Measurements from ENCODE around the gene CHKB.
A peak's percentile ranks its signal among the peaks of the same experiment; 100 is the strongest.

The CHKB gene

DNA sequence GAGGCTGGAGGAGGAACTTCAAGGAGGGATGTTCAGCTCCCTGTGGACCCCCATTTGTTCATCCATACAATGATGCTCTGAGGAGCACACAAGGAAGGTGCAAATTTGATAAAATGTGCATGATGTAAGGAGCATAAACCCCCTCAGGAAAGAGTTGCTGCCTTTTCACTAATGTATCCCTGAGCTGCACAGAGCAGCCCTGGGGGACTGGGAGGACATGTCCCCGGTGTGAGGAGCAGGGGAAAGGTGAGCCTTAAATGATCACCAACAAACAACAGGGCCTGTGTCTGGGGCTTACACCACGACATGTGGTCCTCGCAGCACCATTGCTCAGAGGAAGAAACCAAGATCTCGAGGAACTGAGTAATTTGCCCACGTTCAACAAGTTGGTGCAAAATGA lies 14.4 kb upstream of the CHKB start:
- no peak for DNase-seq

DNA sequence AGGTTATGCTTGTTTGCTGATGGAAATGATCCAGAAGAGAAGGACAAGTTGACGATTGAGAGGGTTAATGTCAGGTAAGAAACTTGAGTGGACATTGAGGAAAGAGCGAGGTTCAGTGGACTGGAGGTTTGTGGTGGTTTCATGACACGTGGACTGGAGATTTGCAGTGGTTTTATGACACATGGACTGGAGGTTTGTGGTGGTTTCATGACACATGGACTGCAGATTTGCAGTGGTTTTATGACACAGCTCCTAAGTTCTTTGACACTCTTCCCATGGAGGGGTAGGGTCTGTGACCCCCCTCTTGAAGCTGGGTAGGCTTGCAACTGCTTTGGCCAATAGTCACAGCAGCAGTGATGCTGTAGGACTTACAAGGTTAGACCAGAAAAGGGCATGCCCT lies 12.5 kb upstream of the CHKB start:
- no peak for DNase-seq

DNA sequence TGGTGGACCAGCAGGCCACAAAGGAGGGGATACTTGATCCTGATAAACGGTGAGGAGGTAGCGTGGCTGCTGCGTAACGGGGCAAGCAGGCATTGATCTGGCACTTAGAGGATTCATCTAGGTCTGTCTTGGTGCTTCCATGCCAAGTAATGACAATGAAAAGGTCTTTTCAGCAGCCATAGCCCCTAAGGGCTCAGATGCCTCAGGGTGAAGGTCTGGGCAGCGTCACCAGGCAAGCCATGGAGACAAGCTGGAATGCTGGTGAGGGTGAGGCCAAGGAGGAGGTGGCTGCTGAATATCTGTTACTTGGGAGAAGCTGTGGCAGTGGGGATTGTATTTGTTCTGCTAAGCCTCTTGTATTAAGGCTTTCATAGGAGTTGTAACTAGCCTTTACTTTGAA lies 4.8 kb upstream of the CHKB start:
- DNase-seq = no peak

DNA sequence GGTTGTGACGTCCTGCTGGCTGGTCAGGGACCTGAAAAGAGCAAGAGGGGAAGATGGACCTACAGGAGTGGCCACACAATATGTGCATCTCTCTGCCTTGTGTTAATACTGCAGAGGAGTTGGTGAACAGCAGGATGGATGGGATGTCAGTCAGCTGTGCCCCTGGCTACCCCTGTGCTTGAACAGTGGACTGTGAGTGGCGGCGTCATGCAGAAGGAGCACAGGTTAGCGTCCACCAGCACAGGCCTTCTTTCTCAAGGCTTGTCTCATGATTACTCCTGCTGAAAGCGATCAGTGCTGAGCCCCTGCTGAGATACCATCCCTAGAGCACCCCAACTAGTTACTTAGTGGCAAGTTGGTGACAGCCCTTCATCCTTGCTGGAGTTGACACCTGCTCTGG lies 3.8 kb upstream of the CHKB start:
- DNase-seq = no peak

DNA sequence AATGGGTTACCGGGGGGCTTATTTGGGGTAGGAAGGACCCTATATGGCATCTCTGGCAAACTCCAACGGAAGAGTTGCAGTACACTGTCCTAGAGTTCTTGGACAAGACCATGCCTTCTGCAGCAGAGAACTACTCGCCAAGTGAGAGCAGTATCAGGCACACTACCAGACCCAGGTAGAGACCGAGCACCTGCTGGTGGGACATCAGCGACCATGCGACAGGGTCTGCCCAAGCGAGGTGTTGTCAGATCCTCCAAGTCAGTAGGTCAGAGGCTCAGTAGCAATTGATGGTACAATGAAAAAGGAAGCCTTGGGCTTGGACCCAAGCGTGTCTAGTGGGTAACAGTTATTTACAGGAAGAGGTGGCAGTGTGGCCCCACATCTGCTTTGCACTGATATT lies 3.1 kb upstream of the CHKB start:
- DNase-seq = no peak

DNA sequence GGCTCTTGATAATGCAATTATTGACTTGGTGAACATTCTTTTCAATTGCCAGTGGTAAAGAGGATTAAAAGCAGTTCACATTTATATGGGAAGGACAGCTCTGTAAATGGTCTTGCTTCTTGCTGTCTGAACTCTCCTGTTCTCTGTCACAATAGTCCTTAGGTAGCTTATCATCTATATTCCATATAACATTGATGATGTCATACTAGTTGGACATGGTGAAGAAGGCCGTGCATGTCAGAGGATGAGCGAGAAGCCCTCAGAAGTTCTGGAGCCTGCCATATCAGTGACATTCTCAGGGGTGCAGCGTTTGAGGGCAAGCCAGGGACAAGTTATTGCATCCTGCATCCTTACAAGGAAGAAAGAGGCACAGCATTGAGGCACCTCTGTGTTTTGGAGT lies 2.6 kb upstream of the CHKB start:
- no peak for DNase-seq

DNA sequence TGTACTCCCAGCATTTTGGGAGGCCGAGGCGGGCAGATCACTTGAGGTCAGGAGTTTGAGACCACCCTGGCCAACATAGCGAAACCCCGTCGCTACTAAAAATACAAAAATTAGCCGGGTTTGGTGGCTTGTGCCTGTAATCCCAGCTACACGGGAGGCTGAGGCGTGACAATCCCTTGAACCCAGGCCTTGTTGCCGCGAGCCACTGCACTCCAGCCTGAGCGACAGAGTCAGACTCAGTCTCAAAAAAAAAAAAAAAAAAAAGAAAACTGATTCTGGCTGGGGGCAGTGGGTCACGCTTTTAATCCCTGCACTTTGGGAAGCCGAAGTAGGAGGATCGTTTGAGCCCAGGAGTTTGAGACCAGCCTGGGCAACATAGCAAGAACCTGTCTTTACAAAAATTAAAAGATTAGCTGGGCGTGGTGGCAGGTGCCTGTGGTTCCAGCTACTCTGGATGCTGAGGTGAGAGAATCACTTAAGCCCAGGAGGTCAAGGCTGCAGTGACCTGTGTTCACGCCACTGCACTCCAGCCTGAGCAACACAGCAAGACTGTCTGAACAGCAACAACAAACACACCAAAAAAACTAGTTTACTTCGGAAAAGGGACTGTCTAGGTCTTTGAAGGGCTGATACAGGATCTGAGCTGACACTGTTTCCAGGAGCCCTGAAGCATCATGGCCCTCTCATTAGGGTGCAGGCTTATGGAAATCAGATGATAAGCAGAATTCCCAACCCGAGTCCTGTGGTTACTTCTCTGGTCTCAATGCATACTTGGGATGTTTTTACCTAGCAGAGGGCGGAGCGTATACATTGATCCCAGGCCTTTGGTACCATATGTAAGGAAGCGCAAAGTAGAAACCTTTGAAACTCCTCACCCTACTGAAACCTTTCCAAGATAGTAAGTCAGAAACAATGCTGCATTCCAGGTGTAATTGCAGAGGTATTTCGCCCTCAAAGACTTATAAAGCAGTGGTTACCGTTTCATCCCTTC lies 1.8 kb upstream of the CHKB start:
- no peak for DNase-seq

DNA sequence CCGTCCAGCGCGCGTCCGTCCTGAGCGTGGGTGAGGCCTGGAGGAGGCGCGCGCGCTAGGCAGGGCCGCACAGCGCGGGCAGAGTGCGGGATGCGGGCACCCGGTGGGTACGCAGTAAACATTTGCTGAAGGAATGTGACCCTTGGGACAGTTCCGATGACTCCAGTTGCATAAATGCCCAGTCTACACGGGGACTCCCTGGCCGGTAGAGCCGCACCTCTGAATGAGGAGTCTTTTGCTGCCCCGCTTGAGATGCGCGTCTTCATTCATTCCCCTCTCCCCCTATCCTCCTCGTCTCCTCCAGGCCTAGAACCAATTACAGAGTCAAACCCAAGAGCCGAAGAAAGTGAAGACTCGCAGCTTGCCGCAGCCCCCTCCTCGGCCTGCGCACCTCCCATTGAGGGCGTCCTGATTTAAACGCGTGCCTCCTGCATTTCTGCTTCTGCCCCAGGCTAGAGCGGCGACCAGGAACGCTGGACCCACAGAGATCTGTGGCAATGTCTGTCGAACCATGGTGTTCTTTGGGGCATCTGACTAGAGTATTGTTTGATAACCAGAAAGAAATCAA lies 729 bp upstream of the CHKB start:
- no peak for DNase-seq

DNA sequence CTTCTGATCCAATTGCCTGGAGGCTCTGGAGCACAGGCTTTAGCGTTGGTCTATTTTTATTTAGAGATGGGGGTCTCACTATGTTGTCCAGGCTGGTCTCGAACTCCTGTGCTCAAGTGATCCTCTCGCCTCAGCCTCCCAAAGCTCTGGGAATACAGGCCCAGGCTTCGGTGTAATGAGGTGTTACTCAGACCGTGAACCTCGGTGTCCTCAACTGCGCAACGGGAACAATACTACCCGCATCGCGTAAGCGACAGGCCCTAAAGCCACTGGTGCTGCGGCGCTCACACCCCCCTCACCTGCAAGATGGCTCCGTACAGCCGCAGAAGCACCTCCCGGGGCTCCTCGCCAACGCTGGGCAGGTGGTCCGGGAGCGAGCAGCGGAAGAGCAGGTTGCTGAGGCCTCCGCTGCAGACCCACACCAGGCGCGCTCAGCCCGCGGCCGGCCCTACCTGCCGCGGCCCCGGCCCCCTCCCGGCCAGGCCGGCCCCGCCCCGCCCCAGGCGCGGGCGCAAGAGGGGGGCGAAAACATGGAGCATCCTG lies 628 bp downstream of the CHKB start:
- peak in 1 of 2 donors; percentile 17 for DNase-seq

DNA sequence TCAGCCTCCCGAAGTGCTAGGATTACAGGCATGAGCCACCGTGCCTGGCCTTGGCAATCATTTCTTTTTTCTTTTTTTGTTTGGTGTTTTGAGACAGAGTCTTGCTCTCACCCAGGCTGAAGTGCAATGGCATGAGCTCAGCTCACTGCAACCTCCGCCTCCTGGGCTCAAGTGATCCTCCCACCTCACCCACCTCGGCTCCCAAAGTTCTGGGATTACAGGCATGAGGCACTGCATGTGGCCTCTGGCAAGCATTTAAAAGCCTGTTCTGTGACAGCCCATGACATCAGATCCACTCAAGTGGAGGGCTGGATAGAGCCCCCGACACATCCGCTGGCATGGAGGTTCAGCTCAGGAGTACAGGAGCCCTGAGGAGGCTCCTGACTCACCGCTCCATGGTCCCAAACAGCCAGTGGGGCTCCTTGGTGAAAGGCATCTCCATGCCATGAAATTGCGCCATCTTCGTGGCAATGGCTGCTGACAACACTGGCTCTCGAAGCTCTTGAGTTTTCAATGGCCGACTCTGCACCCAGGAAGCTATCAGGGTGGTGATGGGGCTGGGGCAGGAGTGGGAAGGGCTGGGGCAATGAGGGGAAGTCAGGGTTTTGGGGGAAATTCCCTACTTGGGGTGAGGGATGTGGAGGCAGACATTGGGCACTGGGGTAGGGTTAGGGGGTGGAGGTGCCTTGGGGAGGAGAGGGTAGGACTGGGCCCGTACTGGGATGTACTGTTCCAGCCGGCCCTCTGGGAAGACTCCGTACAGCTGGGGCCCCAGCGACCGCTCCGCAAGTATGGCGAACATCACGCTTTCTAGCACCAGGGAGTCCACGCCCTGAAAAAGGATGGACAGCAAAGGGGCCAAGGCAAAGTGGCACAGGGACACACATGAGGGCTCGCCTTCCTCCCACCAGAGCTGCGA lies 1.4 kb downstream of the CHKB start:
- no peak for DNase-seq

DNA sequence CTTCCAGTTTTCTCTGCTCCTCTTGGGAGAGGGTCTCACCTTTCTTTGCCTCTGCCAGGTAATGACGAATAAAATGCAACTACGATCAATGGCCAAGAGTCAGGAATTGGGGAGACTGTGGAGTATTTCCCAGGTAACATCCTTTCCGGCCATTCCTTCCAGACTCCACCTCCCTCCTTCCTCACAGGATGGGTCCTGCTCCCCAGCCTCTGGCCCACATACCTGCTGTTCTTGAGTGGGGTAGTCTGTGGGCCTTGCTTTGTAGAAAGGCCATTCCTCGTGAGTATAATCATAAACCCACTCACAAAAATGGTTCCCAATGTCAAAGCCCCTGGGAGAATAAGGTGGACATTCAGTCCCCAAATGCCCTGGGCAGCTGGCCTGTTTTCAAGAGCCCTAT lies 2.9 kb downstream of the CHKB start:
- no peak for DNase-seq

DNA sequence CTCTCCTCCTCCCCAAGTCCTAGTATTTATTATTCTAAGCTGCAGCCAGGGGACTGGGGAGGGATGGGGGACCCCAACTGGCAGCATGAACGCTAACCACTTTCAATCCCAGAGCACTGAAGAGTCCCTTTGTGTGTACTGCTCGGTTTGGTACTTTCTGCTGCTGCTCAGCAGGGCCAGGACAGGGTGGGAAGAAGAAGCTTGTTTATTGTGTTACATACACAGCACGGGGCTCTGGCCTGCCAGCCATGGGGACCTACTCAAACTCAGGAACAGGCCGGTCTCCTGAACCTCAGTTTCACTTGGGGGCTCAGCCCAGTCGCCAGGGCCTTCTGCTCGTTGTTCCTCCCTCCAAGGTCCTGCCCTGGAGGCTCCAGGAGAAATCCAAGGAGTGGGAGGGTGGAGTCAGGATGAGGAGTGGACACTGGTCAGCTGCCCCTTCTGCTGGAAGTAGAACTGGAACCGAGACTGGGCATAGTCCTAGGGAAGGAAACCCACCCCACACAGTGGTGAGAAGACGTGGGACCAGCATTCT lies 3.8 kb downstream of the CHKB start:
- no peak for DNase-seq

DNA sequence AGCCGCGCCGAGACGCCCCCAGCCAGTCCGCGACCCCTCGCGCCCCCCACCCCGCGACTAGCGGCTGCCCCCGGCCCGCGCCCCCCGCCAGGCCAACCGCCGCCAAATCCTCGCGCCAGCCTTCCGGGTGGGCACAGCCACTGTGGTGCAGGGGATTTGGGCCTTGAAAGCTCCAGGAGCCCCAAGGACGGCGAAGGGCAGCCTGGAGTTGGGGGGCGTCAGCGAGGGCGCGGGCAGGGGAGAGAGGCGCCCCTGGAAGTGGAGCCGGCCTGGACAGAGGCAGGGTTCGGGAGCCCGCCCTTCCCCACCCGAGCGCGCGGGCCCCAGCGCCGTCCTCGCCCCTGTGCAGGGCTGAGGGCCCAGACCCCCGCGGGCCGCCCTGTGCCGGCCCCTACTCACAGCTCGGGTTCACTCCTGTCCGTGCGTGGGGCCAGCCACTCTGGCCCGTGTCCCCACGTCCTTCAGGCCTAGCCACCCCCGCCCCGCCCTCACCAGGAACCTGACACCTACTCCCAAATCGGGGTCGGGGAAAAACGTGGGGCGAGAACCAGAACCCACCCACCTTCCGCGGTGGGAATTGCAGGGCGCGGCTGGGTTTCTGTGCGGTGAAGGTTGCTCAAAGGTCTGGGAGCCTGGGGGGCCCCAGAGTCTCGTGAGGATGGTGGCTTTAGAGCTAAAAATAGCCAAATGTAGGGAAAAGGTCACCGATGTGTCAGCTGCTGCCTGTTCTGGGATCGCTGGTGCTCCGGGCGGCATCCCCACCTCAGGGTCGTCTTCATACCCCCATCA lies 4.5 kb downstream of the CHKB start, which contains the start of gene CPT1B:
TSS of gene CPT1B (minus strand) at position 441 of the 789 bp plus-strand sequence. CDS start 512 bp downstream, outside the sequence.
- DNase-seq = no peak

DNA sequence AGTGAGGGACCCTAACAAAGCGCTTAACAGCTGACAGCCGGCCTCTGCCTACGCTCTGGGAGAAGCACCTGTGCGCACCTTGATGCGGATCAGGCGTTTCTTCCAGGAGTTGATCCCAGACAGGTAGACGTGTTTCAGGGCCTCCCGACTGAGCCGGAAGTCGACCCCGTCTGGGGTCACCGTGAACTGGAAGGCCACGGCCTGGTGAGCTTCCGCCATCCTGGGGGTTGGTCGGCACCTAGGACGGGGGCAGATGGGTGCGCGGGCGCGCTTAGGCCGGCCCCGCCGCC lies 5.0 kb downstream of the CHKB start:
- DNase-seq = no peak

DNA sequence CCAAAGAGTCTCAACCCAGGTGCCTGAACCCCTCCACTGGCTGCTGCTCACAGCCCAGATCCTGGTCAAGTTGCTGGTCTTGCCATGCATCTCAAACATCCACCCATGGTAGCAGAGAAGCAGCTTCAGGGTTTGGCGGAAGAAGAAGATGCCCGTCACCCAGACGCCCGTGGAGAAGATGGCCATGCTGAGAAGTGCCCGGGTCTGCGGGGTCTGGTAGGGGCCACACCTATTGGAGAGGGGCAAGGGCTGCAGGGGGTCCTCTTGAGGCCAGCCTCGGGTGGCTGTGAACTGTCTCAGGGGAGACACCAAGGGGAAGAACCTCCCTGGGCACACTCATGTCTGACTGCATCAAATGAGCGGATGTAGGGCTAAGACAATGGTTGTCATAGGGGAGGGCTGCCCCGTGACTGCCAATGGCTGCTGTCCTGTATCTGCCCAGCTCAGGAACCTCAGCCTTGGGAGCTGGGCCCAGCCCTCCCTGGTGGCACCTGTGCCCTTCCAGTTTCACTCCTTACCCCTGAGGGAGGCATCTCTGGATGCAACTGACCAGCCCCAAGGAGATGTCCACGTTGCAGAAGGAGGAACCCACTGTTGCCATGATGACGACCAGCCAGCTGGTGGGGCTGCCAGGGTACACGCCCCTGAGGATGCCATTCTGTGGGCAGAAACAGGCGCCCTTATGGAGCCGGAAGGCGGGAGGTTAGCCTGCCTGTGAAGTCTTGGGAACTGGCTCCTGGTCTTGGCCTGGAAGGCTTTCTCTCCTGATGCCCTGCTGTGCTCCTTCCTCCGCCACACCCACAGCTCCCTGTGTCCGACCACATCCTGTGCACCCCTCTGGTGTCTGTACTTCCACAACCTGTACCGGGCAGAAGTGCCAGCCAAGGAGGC lies 5.6 kb downstream of the CHKB start:
- DNase-seq = peak in 1 of 2 donors; percentile 29

DNA sequence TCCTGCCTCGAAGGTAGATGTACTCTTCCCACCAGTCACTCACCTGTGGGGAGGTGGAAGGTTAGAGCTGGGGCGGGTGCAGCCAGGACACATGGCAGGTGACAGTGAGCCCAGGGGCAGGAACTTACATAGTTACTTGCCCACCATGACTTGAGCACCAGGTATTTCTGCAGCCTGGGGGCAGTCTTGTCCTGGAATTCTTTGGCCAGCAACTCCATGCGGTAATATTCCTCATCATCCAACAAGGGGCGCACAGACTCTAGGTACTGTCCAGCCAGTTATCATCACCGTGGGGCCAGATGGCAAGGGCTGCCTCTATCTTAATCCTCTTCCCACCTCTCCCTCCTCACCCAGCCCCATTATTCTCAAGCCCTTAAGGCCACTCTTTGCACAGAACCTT lies 6.6 kb downstream of the CHKB start:
- no peak for DNase-seq

DNA sequence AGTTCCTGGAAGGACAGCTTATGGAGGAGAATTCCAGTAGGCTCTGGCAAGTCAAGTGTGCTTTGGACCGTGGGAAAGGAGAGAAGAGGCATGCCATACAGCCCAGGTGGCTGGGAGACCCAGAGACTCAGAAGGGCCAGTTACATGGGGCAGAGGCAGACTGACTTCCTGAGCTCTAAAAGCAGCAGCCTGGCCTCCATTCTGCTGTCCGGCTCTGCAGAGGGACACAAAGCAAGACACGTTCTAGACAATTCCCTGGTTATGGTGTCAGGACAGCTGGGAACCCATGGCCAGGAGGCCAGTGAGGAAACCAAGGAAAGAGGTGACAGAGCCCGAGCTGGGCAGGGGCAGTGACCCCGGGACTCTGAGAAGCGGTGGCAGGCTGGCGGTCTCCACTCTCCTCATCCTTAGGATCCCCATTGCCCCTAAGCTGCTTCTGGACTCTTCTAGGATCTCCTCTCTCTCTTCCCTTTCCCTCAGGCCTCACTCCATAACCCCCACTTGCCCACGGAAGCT lies 7.2 kb downstream of the CHKB start:
- no peak for DNase-seq

DNA sequence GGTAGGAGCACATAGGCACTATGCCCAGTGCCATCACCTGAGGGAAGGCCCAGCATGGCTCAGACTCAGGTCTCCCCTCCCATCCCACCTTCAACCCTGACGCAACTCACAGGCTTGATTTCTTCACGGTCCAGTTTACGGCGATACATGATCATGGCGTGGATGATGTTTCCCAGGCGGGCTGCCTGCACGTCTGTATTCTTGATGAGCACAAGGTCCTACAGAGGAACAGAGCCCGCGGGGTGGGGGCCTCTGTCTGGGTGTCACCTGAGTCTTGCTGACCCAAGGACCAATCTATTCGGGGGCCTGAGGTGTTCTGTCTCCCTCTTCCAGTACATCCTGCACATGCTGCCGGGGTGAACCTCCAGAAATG lies 8.3 kb downstream of the CHKB start:
- no peak for DNase-seq

DNA sequence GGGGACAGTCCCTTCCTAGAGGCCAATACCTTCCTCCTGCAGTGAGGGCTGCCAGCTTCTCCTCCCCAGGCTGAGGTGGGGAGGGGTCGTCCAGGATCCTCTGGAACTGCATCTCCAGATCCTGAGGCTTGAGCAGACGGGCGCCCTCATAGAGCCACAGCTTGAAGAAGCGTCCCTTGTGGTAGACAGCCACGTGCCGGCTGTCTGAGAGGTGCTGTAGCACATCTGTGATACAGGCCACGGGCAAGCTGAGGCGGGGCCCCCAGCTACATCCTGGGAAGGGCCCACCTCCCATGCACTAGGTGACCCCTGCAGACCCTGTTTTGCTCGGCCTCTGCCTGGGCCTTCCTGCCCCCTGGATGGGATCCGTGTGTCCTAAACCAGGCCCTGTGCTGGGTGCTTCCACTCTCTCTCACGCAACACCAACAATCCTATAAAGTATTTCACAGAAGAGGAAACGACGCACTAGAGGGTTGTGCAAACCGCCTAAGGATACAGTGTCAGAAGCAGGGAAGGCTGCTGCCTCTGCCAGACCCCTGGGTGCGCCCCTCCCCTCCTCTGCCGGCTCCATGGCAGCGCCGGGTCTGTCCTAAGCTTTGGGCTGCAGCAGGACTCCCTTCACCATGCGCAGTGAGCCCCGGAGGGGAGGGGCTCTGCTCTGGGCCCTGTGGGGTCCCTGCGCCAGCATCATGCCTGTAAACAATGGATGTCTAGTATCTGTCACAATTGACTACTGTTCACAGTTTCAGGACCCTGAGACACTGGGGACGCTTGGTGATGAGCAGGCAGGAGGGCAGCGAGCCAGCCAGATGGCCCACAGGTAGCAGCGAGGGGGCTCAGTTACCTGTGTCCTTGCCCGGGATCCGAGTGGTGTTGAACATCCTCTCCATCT lies 8.9 kb downstream of the CHKB start:
- DNase-seq = no peak

DNA sequence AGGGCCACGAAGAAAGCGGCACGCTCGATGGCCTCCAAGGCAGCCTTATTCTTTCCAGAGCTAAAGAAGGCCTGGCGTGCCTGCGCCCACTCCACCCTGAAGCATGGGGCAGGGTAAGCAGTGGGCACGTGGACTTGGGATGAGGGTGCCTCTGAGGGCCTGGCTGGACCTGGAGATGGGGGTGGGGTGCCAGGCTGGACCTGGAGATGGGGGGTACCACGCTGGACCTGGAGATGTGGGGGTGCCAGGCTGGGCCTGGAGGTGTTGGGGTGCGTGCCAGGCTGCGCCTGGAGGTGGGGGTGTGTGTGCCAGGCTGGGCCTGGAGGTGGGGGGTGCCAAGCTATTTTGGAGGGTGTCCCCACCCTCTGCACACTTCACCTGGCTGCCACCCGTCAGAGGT lies 9.7 kb downstream of the CHKB start:
- no peak for DNase-seq

All from CD4-positive, alpha-beta T cell treated with Interleukin-1 beta for 1 hour (primary cell).